ENCODE data around the gene PCYT1A. TPM values are rescaled to one million over a fixed set of nuclear protein-coding genes. Genes with fewer than 3 reads are reported as not detected.

The PCYT1A gene
- total RNA-seq, 1 experiment from 2014 or later = 28.5 TPM

- TF ChIP-seq ARID4B (CRISPR knock-in tag; IDR thresholded peaks at IDR 0.05; ENCODE audit: borderline replicate concordance) = no peak
- TF ChIP-seq SMAD4 (CRISPR knock-in tag; IDR thresholded peaks at IDR 0.05) = no peak
Observed at GRCh38 chr3:196203846-196204245, 83.7 kb downstream of the PCYT1A start (continued).

- ChIA-PET POLR2A (no interaction called here), CTCF (no interaction called here)
- TF ChIP-seq RORB (CRISPR knock-in tag; IDR thresholded peaks at IDR 0.05) (no peak), ATF2 (CRISPR knock-in tag; IDR thresholded peaks at IDR 0.05; ENCODE audit: borderline replicate concordance, low read depth) (no peak), FOXP1 (CRISPR knock-in tag; IDR thresholded peaks at IDR 0.05; ENCODE audit: borderline replicate concordance) (no peak), AFF4 (CRISPR knock-in tag; IDR thresholded peaks at IDR 0.05; ENCODE audit: borderline replicate concordance) (no peak), ZBTB43 (CRISPR knock-in tag; IDR thresholded peaks at IDR 0.05) (no peak), ZBTB21 (CRISPR knock-in tag; IDR thresholded peaks at IDR 0.05; ENCODE audit: borderline replicate concordance) (no peak), IRF1 (CRISPR knock-in tag; IDR thresholded peaks at IDR 0.05) (no peak), HMGA2 (CRISPR knock-in tag; IDR thresholded peaks at IDR 0.05) (no peak), HMGXB4 (CRISPR knock-in tag; IDR thresholded peaks at IDR 0.05) (no peak), GTF2I (CRISPR knock-in tag; conservative IDR thresholded peaks at IDR 0.05) (no peak), NFATC4 (CRISPR knock-in tag; IDR thresholded peaks at IDR 0.05) (no peak), CBFB (CRISPR knock-in tag; IDR thresholded peaks at IDR 0.05; ENCODE audit: low read depth) (no peak), CTCF (IDR thresholded peaks at IDR 0.05) (no peak), USF2 (CRISPR knock-in tag; IDR thresholded peaks at IDR 0.05) (no peak), ZNF138 (CRISPR knock-in tag; conservative IDR thresholded peaks at IDR 0.05) (no peak), ATF3 (CRISPR knock-in tag; conservative IDR thresholded peaks at IDR 0.05) (no peak)
- H3K27me3 Mint-ChIP-seq (ENCODE audit: low read depth) = peaks cover 23% of the 10 kb centered on the region
- H3K27ac Mint-ChIP-seq = no peak overlapping the region
- 0 out of 2 replicates have a peak, but pooled peaks cover 2% of the 10 kb centered on the region for H3K4me1 Mint-ChIP-seq
- H3K4me3 Mint-ChIP-seq = no peak overlapping the region
- no peaks in the 10 kb centered on the region for H3K36me3 Mint-ChIP-seq
- DNase-seq (ENCODE audit: low spot score) (no peak), ATAC-seq (no peak)
- H3K9me3 Mint-ChIP-seq = peaks cover 4% of the 10 kb centered on the region; the same call in 1 of the 2 replicates
Observed at GRCh38 chr3:196202516-196202970, 85.0 kb downstream of the PCYT1A start.
